ENCODE data around the gene MPP2.

Gene MPP2

GRCh38 chr17:43900858-43901754 is 6.2 kb downstream of the MPP2 start:
- Histone ChIP-seq H3K4me1 (ENCODE audit: insufficient read depth, low read length, poor library complexity, severe bottlenecking) (peaks cover 25% of the 10 kb centered on the region), H4K20me1 (ENCODE audit: insufficient read depth, low read length, poor library complexity, severe bottlenecking) (no peaks in the 10 kb centered on the region), H2AFZ (ENCODE audit: low read length) (peak overlapping the region; percentile 98), H3F3A (ENCODE audit: low read depth) (no peaks in the 10 kb centered on the region), H3K9me2 (replicated peaks; ENCODE audit: low read depth, low read length) (no peaks in the 10 kb centered on the region), H3K27me3 (ENCODE audit: insufficient read depth, low read length, poor library complexity, severe bottlenecking) (peaks cover under 1% of the 10 kb centered on the region), H3K36me3 (ENCODE audit: insufficient read depth, low read length) (no peaks in the 10 kb centered on the region), H3K79me2 (ENCODE audit: insufficient read depth, low read length) (peaks cover 5% of the 10 kb centered on the region; the same call in 1 of the 2 replicates), H3K4me2 (ENCODE audit: low read depth, low read length, poor library complexity, severe bottlenecking) (peak overlapping the region; percentile 91), H3K4me3 (ENCODE audit: low read length, poor library complexity, severe bottlenecking) (peak overlapping the region; percentile 79), H3K9me3 (ENCODE audit: insufficient read depth, low read depth, low read length) (no peaks in the 10 kb centered on the region), H3K9ac (ENCODE audit: low read depth, low read length, poor library complexity, severe bottlenecking) (peak overlapping the region; percentile 74)
- TF ChIP-seq EZH2phosphoT487 (IDR thresholded peaks at IDR 0.05; ENCODE audit: borderline replicate concordance) (no peak), CTCF (conservative IDR thresholded peaks at IDR 0.05; ENCODE audit: low read length) (0 out of 2 replicates have a peak, but pooled peaks have one; percentile 10)

GRCh38 chr17:43900183-43900857 is 7.0 kb downstream of the MPP2 start:
- Histone ChIP-seq H3K36me3 (ENCODE audit: insufficient read depth, low read length) (no peaks in the 10 kb centered on the region), H3K9me2 (replicated peaks; ENCODE audit: low read depth, low read length) (no peaks in the 10 kb centered on the region), H3F3A (ENCODE audit: low read depth) (no peaks in the 10 kb centered on the region), H3K4me3 (ENCODE audit: low read length, poor library complexity, severe bottlenecking) (peak overlapping the region; percentile 79), H3K4me2 (ENCODE audit: low read depth, low read length, poor library complexity, severe bottlenecking) (peak overlapping the region; percentile 91), H3K9me3 (ENCODE audit: insufficient read depth, low read depth, low read length) (no peaks in the 10 kb centered on the region), H3K79me2 (ENCODE audit: insufficient read depth, low read length) (peaks cover 5% of the 10 kb centered on the region; the same call in 1 of the 2 replicates), H4K20me1 (ENCODE audit: insufficient read depth, low read length, poor library complexity, severe bottlenecking) (no peaks in the 10 kb centered on the region), H3K4me1 (ENCODE audit: insufficient read depth, low read length, poor library complexity, severe bottlenecking) (peaks cover 25% of the 10 kb centered on the region), H3K27me3 (ENCODE audit: insufficient read depth, low read length, poor library complexity, severe bottlenecking) (no peaks in the 10 kb centered on the region), H2AFZ (ENCODE audit: low read length) (peak overlapping the region; percentile 98), H3K9ac (ENCODE audit: low read depth, low read length, poor library complexity, severe bottlenecking) (peak overlapping the region; percentile 74)
- TF ChIP-seq EZH2phosphoT487 (IDR thresholded peaks at IDR 0.05; ENCODE audit: borderline replicate concordance) = no peak
- no peak for TF ChIP-seq CTCF (conservative IDR thresholded peaks at IDR 0.05; ENCODE audit: low read length)

GRCh38 chr17:43898446-43898845 is 8.9 kb downstream of the MPP2 start:
- H3K9me3 ChIP-seq (ENCODE audit: insufficient read depth, low read depth, low read length) = no peaks in the 10 kb centered on the region
- H3K4me2 ChIP-seq (ENCODE audit: low read depth, low read length, poor library complexity, severe bottlenecking) = peak overlapping the region; percentile 31
- no peak for TF ChIP-seq EZH2phosphoT487 (IDR thresholded peaks at IDR 0.05; ENCODE audit: borderline replicate concordance)
- no peak for TF ChIP-seq CTCF (conservative IDR thresholded peaks at IDR 0.05; ENCODE audit: low read length)
- H3K27me3 ChIP-seq (ENCODE audit: insufficient read depth, low read length, poor library complexity, severe bottlenecking) = no peaks in the 10 kb centered on the region
- H3F3A ChIP-seq (ENCODE audit: low read depth) = no peaks in the 10 kb centered on the region
- no peak overlapping the region for H3K9ac ChIP-seq (ENCODE audit: low read depth, low read length, poor library complexity, severe bottlenecking)
- H2AFZ ChIP-seq (ENCODE audit: low read length) = no peak overlapping the region
- no peaks in the 10 kb centered on the region for H4K20me1 ChIP-seq (ENCODE audit: insufficient read depth, low read length, poor library complexity, severe bottlenecking)
- H3K4me3 ChIP-seq (ENCODE audit: low read length, poor library complexity, severe bottlenecking) = no peak overlapping the region
- peaks cover 25% of the 10 kb centered on the region for H3K4me1 ChIP-seq (ENCODE audit: insufficient read depth, low read length, poor library complexity, severe bottlenecking)
- H3K36me3 ChIP-seq (ENCODE audit: insufficient read depth, low read length) = no peaks in the 10 kb centered on the region
- peaks cover 5% of the 10 kb centered on the region; the same call in 1 of the 2 replicates for H3K79me2 ChIP-seq (ENCODE audit: insufficient read depth, low read length)
- H3K9me2 ChIP-seq (replicated peaks; ENCODE audit: low read depth, low read length) = no peaks in the 10 kb centered on the region

Data from Loucy (cell line).